Thyroid gland (tissue), 4 donors: Measurements from ENCODE around the gene TTC39B.

Experiments
- CTCF ChIP-seq, 6 experiments: fragments of 200-600 bp in 3 of 6; fragments of 450-650 bp in 3 of 6; sonication (generic) in 3 of 6; IDR thresholded peaks; one replicate each; pipeline ENCODE4 v1.5.1; 2016 to 2019; ENCODE audit warnings: antibody characterized with exemption in 6 of 6, mild to moderate bottlenecking in 2 of 6, inconsistent platforms in 1 of 6, moderate library complexity in 1 of 6
- POLR2A ChIP-seq, 2 donors: fragments of 450-650 bp; IDR thresholded peaks; one replicate each; pipeline ENCODE4 v1.6.1; 2017; ENCODE audit warnings: antibody characterized with exemption in 2 of 2, mild to moderate bottlenecking in 2 of 2, moderate library complexity in 1 of 2

GRCh38 chr9:15282567-15283285 is 24.3 kb downstream of the TTC39B start:
- no peak for TF ChIP-seq CTCF (IDR thresholded peaks at IDR 0.05)
- TF ChIP-seq POLR2A (IDR thresholded peaks at IDR 0.05) = no peak
